SK-N-SH (cell line): ENCODE measurements around the gene CD93. TPM values are rescaled to one million over a fixed set of nuclear protein-coding genes. Genes with fewer than 3 reads are reported as not detected.

Experiments used
- CTCF ChIA-PET: fragments of 300-600, 350-600 bp; formaldehyde crosslinking; extraction: SDS; loops from one replicate; lab custom pipeline; 2021; lab: Yijun Ruan, JAX
- POLR2A ChIA-PET: fragments of 350-600 bp; sonication (Branson Sonifier 250); formaldehyde crosslinking; extraction: SDS; loops from one replicate; lab custom pipeline; 2020; ENCODE audit warnings: antibody characterized with exemption, inconsistent platforms; lab: Yijun Ruan, JAX
- DNase-seq: peaks from one replicate; pipeline ENCODE4 v3.0.0; 2012
- H2AFZ ChIP-seq: fragments of 200-600 bp; sonication (generic); 2 replicates; pipeline ENCODE4 v1.8.1; 2016; ENCODE audit warnings: antibody characterized with exemption, mild to moderate bottlenecking, low read depth
- H3F3A ChIP-seq: fragments of 200-600 bp; sonication (generic); replicated peaks from 2 replicates; pipeline ENCODE3; 2016; ENCODE audit warnings: antibody characterized with exemption, mild to moderate bottlenecking; ENCODE audit not compliant: insufficient read depth
- H3K27ac ChIP-seq, 2 experiments: fragments of 200-500 bp in 1 of 2; fragments of 200-600 bp in 1 of 2; sonication (Bioruptor generic) in 1 of 2; sonication (generic), shearing (Covaris generic) in 1 of 2; 2 replicates each; pipeline versions ENCODE4 v1.5.1 to v1.6.1; 2014 to 2016; ENCODE audit warnings: low read depth in 2 of 2, inconsistent platforms in 1 of 2, low read length in 1 of 2, mild to moderate bottlenecking in 1 of 2, mixed read lengths in 1 of 2
- H3K27me3 ChIP-seq: fragments of 200-600 bp; sonication (generic), shearing (Covaris generic); 2 replicates; pipeline ENCODE4 v1.6.1; 2016; ENCODE audit warnings: mixed run types; ENCODE audit not compliant: insufficient read depth
- H3K36me3 ChIP-seq, 2 experiments: fragments of 200-500 bp in 1 of 2; fragments of 200-600 bp in 1 of 2; sonication (Bioruptor generic) in 1 of 2; sonication (generic) in 1 of 2; replicated peaks in 1 of 2; 2 replicates each; pipeline versions ENCODE3 to v1.5.1; 2014 to 2016; ENCODE audit warnings: low read length in 1 of 2, mild to moderate bottlenecking in 1 of 2; ENCODE audit not compliant: insufficient read depth in 2 of 2, control insufficient read depth in 1 of 2
- H3K4me1 ChIP-seq, 2 experiments: fragments of 200-500 bp in 1 of 2; fragments of 200-600 bp in 1 of 2; sonication (Bioruptor generic) in 1 of 2; sonication (generic), shearing (Covaris generic) in 1 of 2; 2 replicates each; pipeline versions ENCODE4 v1.5.1 to v1.6.1; 2014 to 2016; ENCODE audit warnings: low read depth in 1 of 2, low read length in 1 of 2, mixed run types in 1 of 2; ENCODE audit not compliant: insufficient read depth in 2 of 2, control insufficient read depth in 1 of 2
- H3K4me2 ChIP-seq: fragments of 200-600 bp; sonication (generic), shearing (Covaris generic); 2 replicates; pipeline ENCODE4 v1.6.1; 2017; ENCODE audit warnings: mixed run types
- H3K4me3 ChIP-seq, 2 experiments: fragments of 200-500 bp in 1 of 2; fragments of 200-600 bp in 1 of 2; sonication (Bioruptor generic) in 1 of 2; sonication (generic), shearing (Covaris generic) in 1 of 2; 2 replicates each; pipeline versions ENCODE4 v1.5.1 to v1.8.1; 2014 to 2016; ENCODE audit warnings: low read depth in 2 of 2, inconsistent platforms in 1 of 2, low read length in 1 of 2, mild to moderate bottlenecking in 1 of 2, mixed read lengths in 1 of 2, moderate library complexity in 1 of 2
- H3K79me2 ChIP-seq: fragments of 200-600 bp; sonication (generic); 2 replicates; pipeline ENCODE4 v1.8.1; 2017; ENCODE audit warnings: mild to moderate bottlenecking; ENCODE audit not compliant: insufficient read depth
- H3K9ac ChIP-seq: fragments of 200-600 bp; sonication (generic); 2 replicates; pipeline ENCODE4 v1.6.1; 2017; ENCODE audit warnings: mixed run types
- H3K9me2 ChIP-seq: fragments of 200-600 bp; sonication (generic); 2 replicates; pipeline ENCODE4 v1.6.1; 2017; ENCODE audit warnings: mixed run types
- H3K9me3 ChIP-seq: fragments of 200-600 bp; sonication (generic); 2 replicates; pipeline ENCODE4 v1.6.1; 2017; ENCODE audit warnings: mixed run types, mild to moderate bottlenecking, moderate library complexity
- H4K20me1 ChIP-seq: fragments of 200-600 bp; sonication (generic); 2 replicates; pipeline ENCODE4 v1.6.1; 2017; ENCODE audit warnings: mild to moderate bottlenecking, mixed run types; ENCODE audit not compliant: insufficient read depth
- FOXM1 ChIP-seq: IDR thresholded peaks from 2 replicates; pipeline ENCODE4 v1.4.0; 2012; ENCODE audit warnings: low read depth, mild to moderate bottlenecking
- GABPA ChIP-seq: IDR thresholded peaks from 2 replicates; pipeline ENCODE4 v1.4.0; 2012; ENCODE audit warnings: low read depth, mild to moderate bottlenecking
- GATA2 ChIP-seq: sonication (generic); formaldehyde crosslinking; IDR thresholded peaks from 2 replicates; pipeline ENCODE4 v1.5.0; 2020; ENCODE audit warnings: mild to moderate bottlenecking, missing genetic modification reagents
- JUND ChIP-seq: IDR thresholded peaks from 2 replicates; pipeline ENCODE4 v1.4.0; 2012
- MXI1 ChIP-seq: IDR thresholded peaks from 2 replicates; pipeline ENCODE4 v1.6.1; 2012; ENCODE audit warnings: mild to moderate bottlenecking, low read depth, low read length, improper control_type of control experiment
- NRF1 ChIP-seq: IDR thresholded peaks from 2 replicates; pipeline ENCODE4 v1.6.1; 2012; ENCODE audit warnings: low read depth, mild to moderate bottlenecking, low read length
- POLR2AphosphoS5 ChIP-seq: IDR thresholded peaks from 2 replicates; pipeline ENCODE4 v1.6.1; 2012; ENCODE audit warnings: low read depth, low read length
- RCOR1 ChIP-seq: fragments of 150-350 bp; IDR thresholded peaks from 2 replicates; pipeline ENCODE4 v1.6.1; 2017; ENCODE audit warnings: antibody characterized with exemption, low read length
- REST ChIP-seq: IDR thresholded peaks from 2 replicates; pipeline ENCODE4 v1.6.1; 2012; ENCODE audit warnings: mild to moderate bottlenecking, low read depth, low read length, moderate library complexity
- SIN3A ChIP-seq: IDR thresholded peaks from 2 replicates; pipeline ENCODE4 v1.6.1; 2012; ENCODE audit warnings: low read depth, mild to moderate bottlenecking, low read length, moderate library complexity, borderline replicate concordance
- SMC3 ChIP-seq: IDR thresholded peaks from 2 replicates; pipeline ENCODE4 v1.6.1; 2012; ENCODE audit warnings: low read depth, low read length, improper control_type of control experiment
- TAF1 ChIP-seq: IDR thresholded peaks from 2 replicates; pipeline ENCODE4 v1.6.1; 2012; ENCODE audit warnings: low read depth, mild to moderate bottlenecking, low read length, moderate library complexity, borderline replicate concordance
- YY1 ChIP-seq: IDR thresholded peaks from 2 replicates; pipeline ENCODE4 v1.4.0; 2012; ENCODE audit warnings: low read depth, mild to moderate bottlenecking
- ZBTB33 ChIP-seq: IDR thresholded peaks from 2 replicates; pipeline ENCODE4 v1.4.0; 2012; ENCODE audit warnings: low read depth, borderline replicate concordance
- WGBS: methylation state at CpG from one replicate; pipeline ENCODE4 v1.1.6; 2017; ENCODE audit warnings: low lambda C conversion rate; 5-methylcytosine and 5-hydroxymethylcytosine counted together
- polyA plus RNA-seq, 3 experiments: library from polyadenylated mRNA; depleted of rRNA; stranded (reverse); fragments of >200 nt; gene quantifications; 2 replicates each; pipeline ENCODE4 v1.2.3, GENCODE V29; 2012
- TF ChIP-seq, protein P1 (sequence below): fragments of 200-600 bp; sonication (generic); IDR thresholded peaks from 2 replicates; pipeline ENCODE4 v1.6.1; 2017; ENCODE audit warnings: antibody characterized with exemption, mild to moderate bottlenecking, moderate library complexity
- TF ChIP-seq, protein P2 (sequence below): IDR thresholded peaks from 2 replicates; pipeline ENCODE4 v1.4.0; 2012; ENCODE audit warnings: low read depth, borderline replicate concordance

The CD93 gene
- polyA plus RNA-seq, 1 of the 3 experiments (the other 2 are of a cell fraction) = 0.03 TPM

DNA sequence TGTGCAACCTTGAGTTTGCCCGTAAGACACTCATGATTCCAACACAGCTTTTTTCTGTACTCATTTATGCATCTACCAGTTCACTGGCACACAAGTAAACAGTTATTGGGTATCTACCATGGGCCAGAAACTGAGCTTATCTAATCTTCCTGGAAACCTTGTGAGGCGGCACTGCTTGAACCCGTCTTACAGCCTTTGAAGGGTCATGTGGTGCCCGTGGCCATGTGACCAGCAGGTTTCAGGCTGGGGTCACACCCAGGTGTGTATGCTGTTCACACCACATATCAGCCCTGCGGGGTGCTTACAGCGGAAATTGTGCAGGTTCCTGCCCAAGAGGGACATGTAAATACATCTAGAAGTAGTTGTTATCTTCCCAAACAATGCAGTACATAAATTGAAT, 42.7 kb downstream of the CD93 start:
- CTCF ChIA-PET = no interaction called here
- Histone ChIP-seq H3K4me2 (no peak overlapping the region), H3K9me3 (no peaks in the 10 kb centered on the region)

GRCh38 chr20:23042270-23042669, 43.9 kb downstream of the CD93 start:
- peaks cover 95% of the 10 kb centered on the region for H3K27me3 ChIP-seq
- TF ChIP-seq YY1 = no peak
- TF ChIP-seq REST = no peak
- TF ChIP-seq POLR2AphosphoS5 = no peak
- no peak for TF ChIP-seq JUND
- TF ChIP-seq, protein P1, sequence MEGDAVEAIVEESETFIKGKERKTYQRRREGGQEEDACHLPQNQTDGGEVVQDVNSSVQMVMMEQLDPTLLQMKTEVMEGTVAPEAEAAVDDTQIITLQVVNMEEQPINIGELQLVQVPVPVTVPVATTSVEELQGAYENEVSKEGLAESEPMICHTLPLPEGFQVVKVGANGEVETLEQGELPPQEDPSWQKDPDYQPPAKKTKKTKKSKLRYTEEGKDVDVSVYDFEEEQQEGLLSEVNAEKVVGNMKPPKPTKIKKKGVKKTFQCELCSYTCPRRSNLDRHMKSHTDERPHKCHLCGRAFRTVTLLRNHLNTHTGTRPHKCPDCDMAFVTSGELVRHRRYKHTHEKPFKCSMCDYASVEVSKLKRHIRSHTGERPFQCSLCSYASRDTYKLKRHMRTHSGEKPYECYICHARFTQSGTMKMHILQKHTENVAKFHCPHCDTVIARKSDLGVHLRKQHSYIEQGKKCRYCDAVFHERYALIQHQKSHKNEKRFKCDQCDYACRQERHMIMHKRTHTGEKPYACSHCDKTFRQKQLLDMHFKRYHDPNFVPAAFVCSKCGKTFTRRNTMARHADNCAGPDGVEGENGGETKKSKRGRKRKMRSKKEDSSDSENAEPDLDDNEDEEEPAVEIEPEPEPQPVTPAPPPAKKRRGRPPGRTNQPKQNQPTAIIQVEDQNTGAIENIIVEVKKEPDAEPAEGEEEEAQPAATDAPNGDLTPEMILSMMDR = no peak
- TF ChIP-seq SIN3A = no peak
- TF ChIP-seq ZBTB33 = no peak
- TF ChIP-seq, all 33 proteins: peak for 0
- Histone ChIP-seq H3K36me3 (no peaks in the 10 kb centered on the region), H3K9me2 (no peaks in the 10 kb centered on the region), H3K79me2 (no peaks in the 10 kb centered on the region), H2AFZ (no peak overlapping the region), H4K20me1 (no peaks in the 10 kb centered on the region), H3K9me3 (no peaks in the 10 kb centered on the region), H3K27ac (no peak overlapping the region), H3K4me3 (no peak overlapping the region), H3K4me1 (no peaks in the 10 kb centered on the region), H3K9ac (no peak overlapping the region), H3F3A (no peaks in the 10 kb centered on the region), H3K4me2 (no peak overlapping the region)
- no peak for DNase-seq
- WGBS = 18% methylated on average over 3 of the region's 3 CpGs
- POLR2A ChIA-PET = no interaction called here
- CTCF ChIA-PET = no interaction called here

More for the DNA sequence above, 42.7 kb downstream of the CD93 start:
- H3K27me3 ChIP-seq = peaks cover 98% of the 10 kb centered on the region
- no peaks in the 10 kb centered on the region for H4K20me1 ChIP-seq
- no peak overlapping the region for H3K4me3 ChIP-seq
- no peaks in the 10 kb centered on the region for H3F3A ChIP-seq
- no peak overlapping the region for H2AFZ ChIP-seq
- TF ChIP-seq RCOR1 = no peak
- no peak for TF ChIP-seq YY1
- no peak for TF ChIP-seq JUND
- TF ChIP-seq, protein P1 = no peak
- no peak for TF ChIP-seq TAF1
- TF ChIP-seq MXI1 = no peak
- no peak for TF ChIP-seq GATA2
- TF ChIP-seq NRF1 = no peak
- TF ChIP-seq, protein P2, sequence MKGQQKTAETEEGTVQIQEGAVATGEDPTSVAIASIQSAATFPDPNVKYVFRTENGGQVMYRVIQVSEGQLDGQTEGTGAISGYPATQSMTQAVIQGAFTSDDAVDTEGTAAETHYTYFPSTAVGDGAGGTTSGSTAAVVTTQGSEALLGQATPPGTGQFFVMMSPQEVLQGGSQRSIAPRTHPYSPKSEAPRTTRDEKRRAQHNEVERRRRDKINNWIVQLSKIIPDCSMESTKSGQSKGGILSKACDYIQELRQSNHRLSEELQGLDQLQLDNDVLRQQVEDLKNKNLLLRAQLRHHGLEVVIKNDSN = no peak
- no peak for TF ChIP-seq GABPA
- no peak for TF ChIP-seq FOXM1
- TF ChIP-seq SMC3 = no peak
- POLR2A ChIA-PET = no interaction called here
- H3K79me2 ChIP-seq = no peaks in the 10 kb centered on the region
- H3K4me1 ChIP-seq = no peaks in the 10 kb centered on the region
- H3K9ac ChIP-seq = no peak overlapping the region
- no peak overlapping the region for H3K27ac ChIP-seq
- DNase-seq = no peak
- WGBS = 15% methylated on average over 6 of the region's 6 CpGs
- no peaks in the 10 kb centered on the region for H3K9me2 ChIP-seq
- H3K36me3 ChIP-seq = no peaks in the 10 kb centered on the region
